A549 (cell line): ENCODE measurements around the gene EP400. TPM values are rescaled to one million over a fixed set of nuclear protein-coding genes. Genes with fewer than 3 reads are reported as not detected.

Experiments used
- ATAC-seq, 2 experiments: fragments of 200-7000 bp in 1 of 2; fragments of >200 bp in 1 of 2; cut with Nextera tagmentation in 1 of 2; cut with Tn5 transposase in 1 of 2; 3 replicates each; pipeline versions ENCODE4 v1.8.0 to v1.9.1; 2018 to 2020; ENCODE audit warnings: mild to moderate bottlenecking in 1 of 2, moderate library complexity in 1 of 2
- CTCF ChIA-PET: fragments of 300-600 bp; sonication (Branson Sonifier 250); formaldehyde crosslinking; extraction: SDS; loops from one replicate; lab custom pipeline; 2021; ENCODE audit warnings: antibody characterized with exemption, inconsistent platforms; lab: Yijun Ruan, JAX
- POLR2A ChIA-PET: fragments of 350-600 bp; formaldehyde crosslinking; extraction: SDS; loops from one replicate; lab custom pipeline; 2021; ENCODE audit warnings: antibody characterized with exemption, inconsistent platforms; lab: Yijun Ruan, JAX
- DNase-seq, 2 experiments: peaks; one replicate each; pipeline versions ENCODE4 v3.0.0 to v3.0.0-alpha.2; 2011 to 2016; ENCODE audit warnings: low read depth in 1 of 2, low spot score in 1 of 2
- FAIRE-seq: peaks from 2 replicates; lab custom pipeline; 2011; peaks lifted over from hg19 to GRCh38; lab: Jason Lieb, UNC
- H3K27ac ChIP-seq, 2 experiments: fragments of >200 bp; sonication (Bioruptor Twin); formaldehyde crosslinking; 3 replicates each; pipeline ENCODE4 v1.5.1; 2016 to 2017
- H3K4me1 ChIP-seq: fragments of >200 bp; sonication (Bioruptor Twin); formaldehyde crosslinking; 3 replicates; pipeline ENCODE4 v1.6.1; 2016
- H3K4me2 ChIP-seq: fragments of >200 bp; sonication (Bioruptor Twin); formaldehyde crosslinking; 3 replicates; pipeline ENCODE4 v1.6.1; 2016
- H3K4me3 ChIP-seq: fragments of >200 bp; sonication (Bioruptor Twin); formaldehyde crosslinking; 3 replicates; pipeline ENCODE4 v1.5.1; 2016
- H3K9me3 ChIP-seq: fragments of >200 bp; sonication (Bioruptor Twin); formaldehyde crosslinking; 3 replicates; pipeline ENCODE4 v1.6.1; 2016
- ESRRA ChIP-seq: fragments of 150-350 bp; IDR thresholded peaks from 2 replicates; pipeline ENCODE4 v1.6.1; 2014; ENCODE audit warnings: mild to moderate bottlenecking, low read length, borderline replicate concordance
- HDAC2 ChIP-seq: fragments of 200-600 bp; sonication (generic); IDR thresholded peaks from 2 replicates; pipeline ENCODE4 v1.6.1; 2016
- HOXB13 ChIP-seq: fragments of 250-450 bp; sonication (Bioruptor Pico); IDR thresholded peaks from 2 replicates; pipeline ENCODE4 v1.5.0; 2020; ENCODE audit warnings: low read depth, mild to moderate bottlenecking, moderate library complexity
- JUN ChIP-seq, 2 experiments: fragments of >200 bp; sonication (Bioruptor Twin); formaldehyde crosslinking; IDR thresholded peaks; 2 replicates in 1 of 2; 3 replicates in 1 of 2; pipeline ENCODE4 v1.6.1; 2016 to 2017
- JUNB ChIP-seq: fragments of >200 bp; sonication (Bioruptor Twin); formaldehyde crosslinking; IDR thresholded peaks from 2 replicates; pipeline ENCODE4 v1.6.1; 2016
- KDM5A ChIP-seq: fragments of 200-600 bp; sonication (generic); IDR thresholded peaks from 2 replicates; pipeline ENCODE4 v1.6.1; 2016; ENCODE audit warnings: antibody characterized with exemption, mild to moderate bottlenecking
- MAFK ChIP-seq: fragments of 450-650 bp; IDR thresholded peaks from 2 replicates; pipeline ENCODE4 v1.6.1; 2014; ENCODE audit not compliant: partially characterized antibody
- MAZ ChIP-seq: fragments of 150-350 bp; IDR thresholded peaks from 2 replicates; pipeline ENCODE4 v1.6.1; 2014; ENCODE audit warnings: antibody characterized with exemption, low read depth, low read length, borderline replicate concordance
- MYC ChIP-seq: IDR thresholded peaks from 2 replicates; pipeline ENCODE4 v1.6.1; 2012; ENCODE audit warnings: mild to moderate bottlenecking, inconsistent platforms, low read length, improper control_type of control experiment, borderline replicate concordance
- NFE2L2 ChIP-seq: fragments of 150-350 bp; conservative IDR thresholded peaks from 2 replicates; pipeline ENCODE4 v1.6.1; 2014; ENCODE audit warnings: low read length
- NPAS2 ChIP-seq: fragments of 250-450 bp; sonication (Bioruptor Pico); IDR thresholded peaks from 2 replicates; pipeline ENCODE4 v1.8.0; 2022; ENCODE audit warnings: mild to moderate bottlenecking, moderate library complexity, borderline replicate concordance
- NR3C1 ChIP-seq: fragments of >200 bp; sonication (Bioruptor Twin); formaldehyde crosslinking; IDR thresholded peaks from 3 replicates; pipeline ENCODE4 v1.6.1; 2017
- RCOR1 ChIP-seq: fragments of 150-350 bp; IDR thresholded peaks from 2 replicates; pipeline ENCODE4 v1.6.1; 2014; ENCODE audit warnings: antibody characterized with exemption, low read length, low read depth
- SMC3 ChIP-seq: fragments of >200 bp; sonication (Bioruptor Twin); formaldehyde crosslinking; IDR thresholded peaks from 3 replicates; pipeline ENCODE4 v1.6.1; 2018; ENCODE audit warnings: inconsistent platforms
- ZC3H11A ChIP-seq: fragments of 450-650 bp; IDR thresholded peaks from 2 replicates; pipeline ENCODE4 v1.6.1; 2014; ENCODE audit warnings: antibody characterized with exemption, mild to moderate bottlenecking
- WGBS: methylation state at CpG from one replicate; pipeline ENCODE4 v1.1.6; 2017; ENCODE audit errors: missing lambda C conversion rate; 5-methylcytosine and 5-hydroxymethylcytosine counted together
- polyA plus RNA-seq, 4 experiments: library from polyadenylated mRNA; depleted of rRNA in 3 of 4; stranded (reverse); fragments of >200 nt; fragmentation: RNase III in 1 of 4; extraction: RNeasy Plus Mini Kit Qiagen cat#74134 plus additional on column Dnase treatment in 1 of 4; gene quantifications; 2 replicates in 3 of 4; 3 replicates in 1 of 4; pipeline ENCODE4 v1.2.3, GENCODE V29; 2011 to 2017
- TF ChIP-seq, protein P1 (sequence below): fragments of 450-650 bp; IDR thresholded peaks from 2 replicates; pipeline ENCODE4 v1.6.1; 2014; ENCODE audit warnings: antibody characterized with exemption
- TF ChIP-seq, protein P2 (sequence below): fragments of >200 bp; sonication (Bioruptor Twin); formaldehyde crosslinking; IDR thresholded peaks from 3 replicates; pipeline ENCODE4 v1.6.1; 2016
- TF ChIP-seq, protein P3 (sequence below): fragments of 150-350 bp; IDR thresholded peaks from 2 replicates; pipeline ENCODE4 v1.6.1; 2014; ENCODE audit warnings: low read depth, mild to moderate bottlenecking, low read length
- TF ChIP-seq, protein P4 (sequence below): fragments of >200 bp; sonication (Bioruptor Twin); formaldehyde crosslinking; IDR thresholded peaks from 3 replicates; pipeline ENCODE4 v1.5.1; 2016
- TF ChIP-seq, protein P5 (sequence below): fragments of >200 bp; sonication (Bioruptor Twin); formaldehyde crosslinking; IDR thresholded peaks from 2 replicates; pipeline ENCODE4 v1.6.1; 2016

Gene EP400
- polyA plus RNA-seq, 2 of the 4 experiments (the other 2 are of a cell fraction), result 9.7 to 15.2 TPM

DNA sequence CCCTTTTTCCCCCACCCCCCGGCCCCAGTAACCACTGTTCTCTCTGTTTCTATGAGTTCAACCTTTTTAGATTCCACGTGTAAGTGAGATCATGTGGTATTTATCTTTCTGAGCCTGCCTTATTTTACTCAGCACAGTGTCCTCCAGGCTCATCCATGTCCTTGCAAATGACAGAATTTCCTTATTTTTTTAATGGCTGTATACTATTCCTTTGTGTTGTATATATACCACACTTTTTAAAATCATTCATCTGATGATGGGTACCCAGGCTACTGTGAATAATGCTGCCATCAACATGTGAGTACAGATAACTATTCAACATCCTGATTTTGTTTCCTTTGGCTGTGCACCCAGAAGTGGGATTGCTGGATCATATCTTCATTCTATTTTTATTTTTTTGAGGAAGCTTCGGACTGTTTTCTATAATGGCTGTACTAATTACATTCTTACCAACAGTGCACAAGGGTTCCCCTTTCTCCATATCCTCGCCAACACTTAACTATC is 139.7 kb downstream of the EP400 start:
- H3K4me3 ChIP-seq, result no peak overlapping the region
- no peak overlapping the region for H3K4me2 ChIP-seq
- TF ChIP-seq RCOR1, result no peak
- TF ChIP-seq NFE2L2, result no peak
- no peak for TF ChIP-seq MAFK
- no peak for TF ChIP-seq JUNB
- TF ChIP-seq HOXB13 (CRISPR knock-in tag), result no peak
- no peak for TF ChIP-seq JUN (IDR thresholded peaks at IDR 0.05)
- TF ChIP-seq, protein P1, sequence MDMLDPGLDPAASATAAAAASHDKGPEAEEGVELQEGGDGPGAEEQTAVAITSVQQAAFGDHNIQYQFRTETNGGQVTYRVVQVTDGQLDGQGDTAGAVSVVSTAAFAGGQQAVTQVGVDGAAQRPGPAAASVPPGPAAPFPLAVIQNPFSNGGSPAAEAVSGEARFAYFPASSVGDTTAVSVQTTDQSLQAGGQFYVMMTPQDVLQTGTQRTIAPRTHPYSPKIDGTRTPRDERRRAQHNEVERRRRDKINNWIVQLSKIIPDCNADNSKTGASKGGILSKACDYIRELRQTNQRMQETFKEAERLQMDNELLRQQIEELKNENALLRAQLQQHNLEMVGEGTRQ, result no peak
- TF ChIP-seq SMC3, result no peak
- TF ChIP-seq, protein P2, sequence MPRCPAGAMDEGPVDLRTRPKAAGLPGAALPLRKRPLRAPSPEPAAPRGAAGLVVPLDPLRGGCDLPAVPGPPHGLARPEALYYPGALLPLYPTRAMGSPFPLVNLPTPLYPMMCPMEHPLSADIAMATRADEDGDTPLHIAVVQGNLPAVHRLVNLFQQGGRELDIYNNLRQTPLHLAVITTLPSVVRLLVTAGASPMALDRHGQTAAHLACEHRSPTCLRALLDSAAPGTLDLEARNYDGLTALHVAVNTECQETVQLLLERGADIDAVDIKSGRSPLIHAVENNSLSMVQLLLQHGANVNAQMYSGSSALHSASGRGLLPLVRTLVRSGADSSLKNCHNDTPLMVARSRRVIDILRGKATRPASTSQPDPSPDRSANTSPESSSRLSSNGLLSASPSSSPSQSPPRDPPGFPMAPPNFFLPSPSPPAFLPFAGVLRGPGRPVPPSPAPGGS, result no peak
- TF ChIP-seq, protein P3, sequence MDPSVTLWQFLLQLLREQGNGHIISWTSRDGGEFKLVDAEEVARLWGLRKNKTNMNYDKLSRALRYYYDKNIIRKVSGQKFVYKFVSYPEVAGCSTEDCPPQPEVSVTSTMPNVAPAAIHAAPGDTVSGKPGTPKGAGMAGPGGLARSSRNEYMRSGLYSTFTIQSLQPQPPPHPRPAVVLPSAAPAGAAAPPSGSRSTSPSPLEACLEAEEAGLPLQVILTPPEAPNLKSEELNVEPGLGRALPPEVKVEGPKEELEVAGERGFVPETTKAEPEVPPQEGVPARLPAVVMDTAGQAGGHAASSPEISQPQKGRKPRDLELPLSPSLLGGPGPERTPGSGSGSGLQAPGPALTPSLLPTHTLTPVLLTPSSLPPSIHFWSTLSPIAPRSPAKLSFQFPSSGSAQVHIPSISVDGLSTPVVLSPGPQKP, result no peak
- TF ChIP-seq, protein P4, sequence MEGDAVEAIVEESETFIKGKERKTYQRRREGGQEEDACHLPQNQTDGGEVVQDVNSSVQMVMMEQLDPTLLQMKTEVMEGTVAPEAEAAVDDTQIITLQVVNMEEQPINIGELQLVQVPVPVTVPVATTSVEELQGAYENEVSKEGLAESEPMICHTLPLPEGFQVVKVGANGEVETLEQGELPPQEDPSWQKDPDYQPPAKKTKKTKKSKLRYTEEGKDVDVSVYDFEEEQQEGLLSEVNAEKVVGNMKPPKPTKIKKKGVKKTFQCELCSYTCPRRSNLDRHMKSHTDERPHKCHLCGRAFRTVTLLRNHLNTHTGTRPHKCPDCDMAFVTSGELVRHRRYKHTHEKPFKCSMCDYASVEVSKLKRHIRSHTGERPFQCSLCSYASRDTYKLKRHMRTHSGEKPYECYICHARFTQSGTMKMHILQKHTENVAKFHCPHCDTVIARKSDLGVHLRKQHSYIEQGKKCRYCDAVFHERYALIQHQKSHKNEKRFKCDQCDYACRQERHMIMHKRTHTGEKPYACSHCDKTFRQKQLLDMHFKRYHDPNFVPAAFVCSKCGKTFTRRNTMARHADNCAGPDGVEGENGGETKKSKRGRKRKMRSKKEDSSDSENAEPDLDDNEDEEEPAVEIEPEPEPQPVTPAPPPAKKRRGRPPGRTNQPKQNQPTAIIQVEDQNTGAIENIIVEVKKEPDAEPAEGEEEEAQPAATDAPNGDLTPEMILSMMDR, result no peak
- TF ChIP-seq ZC3H11A, result no peak
- TF ChIP-seq NR3C1, result no peak
- no peak for TF ChIP-seq HDAC2
- FAIRE-seq (no peak), DNase-seq (no peak), ATAC-seq (no peak)
- CTCF ChIA-PET, result interaction anchor here (0.7 to 1.5 kb wide), 4 partner anchors 15 to 984 kb away, joined by 3 read pairs; no protein-coding TSS in a partner anchor
- no peaks in the 10 kb centered on the region for H3K9me3 ChIP-seq
- H3K4me1 ChIP-seq, result peaks cover 7% of the 10 kb centered on the region; the same call in 2 of the 3 replicates
- no peak overlapping the region for H3K27ac ChIP-seq
- POLR2A ChIA-PET, result no interaction called here
- 93% methylated on average over 4 of the region's 4 CpGs for WGBS

DNA sequence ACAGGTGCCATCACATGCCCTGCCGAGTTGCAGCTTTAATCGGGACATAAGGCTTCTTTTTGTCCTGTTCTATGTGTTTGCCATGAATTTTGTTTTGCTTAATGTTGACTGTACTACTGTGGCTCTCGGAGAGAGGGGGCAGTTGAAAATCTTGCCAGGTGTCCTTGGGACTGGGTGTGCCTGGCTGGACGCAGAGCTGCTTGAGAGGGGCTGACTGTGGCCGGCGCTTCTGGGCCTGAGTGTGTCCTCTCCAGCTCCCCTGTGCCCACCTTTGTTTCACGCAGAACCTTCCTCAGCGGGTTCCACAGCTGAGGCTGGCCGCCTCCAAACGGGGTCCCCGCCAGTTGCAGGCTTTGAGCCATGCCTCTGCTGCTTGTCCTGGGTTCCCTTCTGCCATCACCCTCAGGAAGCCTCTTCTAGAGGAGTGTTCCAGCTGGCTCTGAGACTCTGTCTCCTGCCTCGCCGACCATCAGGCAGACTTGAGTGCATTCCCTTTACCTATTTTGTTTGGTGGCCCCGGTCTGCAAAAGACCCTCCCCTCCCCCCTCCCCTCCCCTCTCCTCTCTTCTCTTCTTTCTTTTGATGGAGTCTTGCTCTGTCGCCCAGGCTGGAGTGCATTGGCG is 144.6 kb downstream of the EP400 start:
- CTCF ChIA-PET, result no interaction called here
- Histone ChIP-seq H3K9me3 (0 out of 3 replicates have a peak, but pooled peaks cover 2% of the 10 kb centered on the region), H3K4me1 (no peaks in the 10 kb centered on the region), H3K4me3 (no peak overlapping the region), H3K27ac (no peak overlapping the region), H3K4me2 (no peak overlapping the region)
- 90% methylated on average over 16 of the region's 16 CpGs for WGBS
- DNase-seq (no peak), FAIRE-seq (no peak), ATAC-seq (peak; percentile 43 to 70; a peak in 4 of 6 replicates)
- POLR2A ChIA-PET, result no interaction called here
- TF ChIP-seq NPAS2 (CRISPR knock-in tag), result no peak
- TF ChIP-seq, protein P2, result no peak
- no peak for TF ChIP-seq HDAC2
- TF ChIP-seq, protein P5, sequence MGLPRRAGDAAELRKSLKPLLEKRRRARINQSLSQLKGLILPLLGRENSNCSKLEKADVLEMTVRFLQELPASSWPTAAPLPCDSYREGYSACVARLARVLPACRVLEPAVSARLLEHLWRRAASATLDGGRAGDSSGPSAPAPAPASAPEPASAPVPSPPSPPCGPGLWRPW, result no peak
- no peak for TF ChIP-seq MYC
- no peak for TF ChIP-seq ESRRA
- no peak for TF ChIP-seq MAZ
- TF ChIP-seq KDM5A, result no peak
- TF ChIP-seq ZC3H11A, result no peak
